Measurements from ENCODE around the gene MACF1.

MACF1 gene

DNA sequence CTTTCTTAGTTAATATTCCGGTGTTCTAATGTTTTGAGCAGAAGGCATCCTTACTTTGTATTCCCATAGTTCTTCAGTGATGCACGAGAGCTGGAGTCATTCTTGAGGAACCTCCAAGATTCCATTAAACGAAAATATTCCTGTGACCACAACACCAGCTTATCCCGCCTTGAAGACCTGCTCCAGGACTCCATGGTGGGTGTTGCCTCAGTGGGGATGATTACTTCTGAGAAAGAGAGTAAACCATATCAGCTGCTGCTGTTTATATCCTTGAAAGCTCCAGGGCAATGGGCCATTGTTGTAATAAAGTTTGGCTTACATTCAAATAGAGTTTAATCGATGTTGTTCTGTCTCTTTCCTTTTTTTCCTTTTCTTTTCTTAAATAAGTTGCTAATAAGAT is 93.1 kb downstream of the MACF1 start:
- DNase-seq (ENCODE audit: low read depth): no peak

DNA sequence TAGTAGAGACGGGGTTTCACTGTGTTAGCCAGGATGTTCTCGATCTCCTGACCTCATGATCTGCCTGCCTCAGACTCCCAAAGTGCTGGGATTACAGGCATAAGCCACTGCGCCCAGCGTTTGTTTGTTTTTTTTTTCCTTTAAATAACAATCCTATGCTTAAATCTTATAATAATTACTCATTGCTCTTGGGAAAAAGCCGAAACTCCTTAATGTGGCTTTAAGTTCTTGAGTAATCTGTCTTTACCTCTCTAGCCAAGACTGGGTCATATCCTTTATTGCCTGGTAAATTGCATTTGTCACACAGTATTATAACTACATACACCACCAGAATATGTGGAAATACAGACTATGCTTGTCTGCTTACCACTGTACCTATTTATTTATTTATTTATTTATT is 97.1 kb downstream of the MACF1 start:
- DNase-seq (ENCODE audit: low read depth): no peak

DNA sequence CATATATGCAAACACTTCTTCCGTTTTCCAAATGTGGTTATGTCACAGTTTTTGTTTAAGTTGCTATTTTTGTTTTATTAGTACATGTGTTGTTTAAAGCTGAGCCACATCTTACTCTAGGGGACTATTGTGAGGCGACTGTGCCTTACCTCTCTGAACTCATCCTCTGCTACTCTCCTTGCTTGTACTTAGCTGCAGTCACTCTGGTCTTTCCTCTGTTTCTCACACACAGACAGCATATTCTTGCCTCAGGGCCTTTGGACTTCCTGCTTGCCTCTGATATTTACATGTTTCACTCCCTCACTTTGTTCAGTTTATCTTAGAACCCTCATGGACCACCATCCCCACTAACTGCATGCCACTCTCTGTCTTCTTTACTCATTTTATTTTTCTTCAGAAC is 101.1 kb downstream of the MACF1 start:
- no peak for DNase-seq (ENCODE audit: low read depth)

DNA sequence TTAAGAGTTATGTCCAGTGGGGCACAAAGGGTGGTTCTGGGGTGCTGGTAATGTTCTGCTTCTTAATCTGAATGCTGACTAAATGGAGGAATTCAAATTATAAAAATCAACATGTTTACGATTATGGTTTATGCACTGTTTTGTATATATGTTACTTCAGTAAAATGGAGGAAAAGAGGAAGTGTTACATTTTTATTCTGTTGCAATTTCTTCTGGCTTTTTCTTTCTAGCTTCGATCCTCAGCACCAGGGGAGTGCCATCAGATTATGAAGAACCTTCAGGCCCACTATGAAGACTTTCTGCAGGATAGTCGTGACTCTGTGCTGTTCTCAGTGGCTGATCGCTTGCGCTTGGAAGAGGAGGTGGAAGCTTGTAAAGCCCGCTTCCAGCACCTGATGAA is 105.5 kb downstream of the MACF1 start:
- DNase-seq (ENCODE audit: low read depth): no peak

DNA sequence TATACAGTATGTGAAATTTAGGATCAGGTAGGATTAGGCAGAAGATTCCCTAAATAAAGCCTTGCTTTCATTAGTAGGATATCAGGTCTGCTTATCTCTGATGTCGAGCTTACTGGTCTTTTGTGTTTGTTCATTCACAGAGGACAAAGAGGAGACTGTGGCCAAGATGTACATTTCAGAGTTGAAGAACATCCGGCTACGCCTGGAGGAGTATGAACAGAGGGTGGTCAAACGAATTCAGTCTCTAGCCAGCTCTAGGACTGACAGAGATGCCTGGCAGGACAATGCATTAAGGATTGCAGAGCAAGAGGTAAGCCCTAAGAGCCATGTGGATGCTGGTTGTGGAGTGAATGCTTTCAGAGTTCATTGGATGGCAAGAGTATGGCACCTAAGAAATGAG is 106.2 kb downstream of the MACF1 start:
- DNase-seq (ENCODE audit: low read depth): no peak

DNA sequence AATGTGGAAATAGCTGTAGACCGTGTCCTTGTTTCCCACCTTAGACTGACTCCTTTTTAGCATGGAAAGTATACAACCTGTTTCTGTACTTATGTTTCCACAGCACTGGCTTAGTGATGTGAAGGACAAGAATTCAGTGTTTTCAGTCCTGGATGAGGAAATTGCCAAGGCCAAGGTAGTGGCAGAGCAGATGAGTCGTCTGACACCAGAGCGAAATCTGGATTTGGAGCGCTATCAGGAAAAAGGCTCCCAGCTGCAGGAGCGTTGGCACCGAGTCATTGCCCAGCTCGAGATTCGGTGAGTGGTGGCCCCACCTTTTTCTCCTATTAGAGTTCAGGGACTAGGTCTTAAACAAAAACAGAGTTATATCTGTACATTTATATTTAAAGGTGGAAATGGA is 112.6 kb downstream of the MACF1 start:
- no peak for DNase-seq (ENCODE audit: low read depth)

DNA sequence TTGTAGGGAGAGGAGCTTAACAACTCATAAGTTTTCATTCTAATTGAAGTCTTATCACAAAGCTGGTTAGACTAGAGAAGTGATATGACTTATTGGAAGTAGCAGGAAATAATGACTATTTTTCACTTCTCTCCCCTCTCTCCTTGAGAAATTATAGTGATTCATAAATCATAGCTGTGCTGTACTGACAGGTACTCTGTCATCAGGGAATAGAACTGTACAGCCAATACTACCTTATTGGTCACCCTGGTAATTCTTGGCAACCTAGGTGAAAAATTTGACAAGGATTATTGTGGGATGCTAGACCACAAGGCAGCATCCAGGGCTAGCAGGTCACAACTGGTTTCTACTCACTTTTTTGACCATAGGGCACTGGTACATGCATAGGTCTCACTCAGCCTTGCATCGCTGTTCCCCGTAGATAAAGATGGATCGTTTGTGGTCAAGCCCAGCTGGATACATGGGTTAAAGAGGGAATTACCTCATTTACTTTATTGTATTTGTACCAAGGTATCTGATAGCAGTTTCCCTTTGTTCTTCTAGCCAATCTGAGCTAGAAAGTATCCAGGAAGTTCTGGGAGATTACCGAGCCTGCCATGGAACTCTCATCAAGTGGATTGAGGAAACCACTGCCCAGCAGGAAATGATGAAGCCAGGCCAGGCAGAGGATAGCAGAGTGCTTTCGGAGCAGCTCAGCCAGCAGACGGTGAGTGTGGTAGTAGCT is 113.6 kb downstream of the MACF1 start:
- no peak for DNase-seq (ENCODE audit: low read depth)

DNA sequence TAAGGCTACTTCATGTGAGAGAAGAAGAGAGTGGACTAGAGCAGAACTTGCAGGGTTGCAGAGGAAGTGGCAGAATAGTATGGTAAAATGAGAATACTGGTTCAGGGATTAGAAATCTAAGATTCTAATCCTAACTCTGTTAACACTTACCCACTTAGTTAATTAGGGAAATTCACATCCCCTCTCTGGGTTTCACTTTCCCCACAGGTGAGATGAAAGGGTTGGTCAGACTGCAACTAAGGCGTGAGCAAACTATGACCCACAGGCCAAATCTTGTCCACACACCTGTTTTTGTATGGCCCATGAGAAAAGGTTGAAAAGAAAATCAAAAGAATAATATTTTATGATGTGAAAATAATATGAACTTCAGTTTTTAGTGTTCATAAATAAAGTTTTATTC is 117.5 kb downstream of the MACF1 start:
- DNase-seq (ENCODE audit: low read depth): no peak

DNA sequence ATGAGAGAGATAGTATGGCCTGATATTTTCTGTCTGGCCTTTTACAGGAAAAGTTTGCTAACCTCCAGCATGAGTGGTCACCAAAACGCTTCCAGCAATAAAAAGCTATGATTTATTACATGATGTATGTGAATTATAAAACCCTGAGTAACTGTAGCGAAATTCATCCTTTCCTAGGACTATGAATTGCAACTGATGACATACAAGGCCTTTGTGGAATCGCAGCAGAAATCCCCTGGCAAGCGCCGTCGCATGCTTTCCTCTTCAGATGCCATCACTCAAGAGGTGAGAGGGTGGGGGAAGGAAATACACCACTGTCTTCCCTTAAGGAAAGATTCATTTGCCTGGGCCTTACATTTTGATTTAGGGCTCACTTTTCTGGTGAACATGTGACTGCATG is 117.9 kb downstream of the MACF1 start:
- no peak for DNase-seq (ENCODE audit: low read depth)

DNA sequence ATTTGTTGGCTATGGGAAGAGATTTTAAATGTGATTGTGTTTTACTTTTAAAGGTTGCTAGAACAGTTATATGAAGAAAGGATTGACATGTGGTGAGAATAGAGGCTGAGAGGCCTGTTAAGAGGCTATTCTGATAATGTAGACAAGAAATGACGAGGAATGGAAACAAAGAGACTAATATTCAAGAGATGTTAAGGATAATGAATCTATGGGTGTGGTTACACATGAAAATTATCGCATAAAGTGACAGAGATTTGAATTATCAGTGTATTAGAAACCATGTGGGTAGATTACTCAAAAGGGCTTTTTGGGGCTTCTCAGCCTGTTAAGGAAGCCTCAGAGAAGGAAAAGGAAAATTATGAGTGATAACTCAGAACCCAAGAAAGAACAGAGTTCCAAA is 120.4 kb downstream of the MACF1 start:
- DNase-seq (ENCODE audit: low read depth): no peak

DNA sequence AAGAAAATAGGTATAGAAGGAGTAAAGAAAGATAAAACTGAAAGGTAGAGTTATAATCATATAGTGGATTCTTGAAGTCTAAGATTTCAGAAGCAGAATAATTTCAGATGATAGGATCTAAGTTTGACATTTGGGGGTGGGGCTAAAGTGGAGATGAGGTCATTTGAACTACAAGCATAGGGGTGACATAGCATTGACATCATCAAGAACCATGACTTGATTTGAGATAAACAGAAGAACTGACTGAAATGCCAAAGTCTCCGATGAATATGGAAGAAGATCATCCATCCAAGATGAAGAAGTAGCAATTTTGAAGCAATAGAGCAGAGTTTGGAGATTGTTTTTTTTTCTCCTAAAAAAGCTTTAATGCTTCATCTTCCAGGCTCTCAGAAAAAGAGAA is 122.3 kb downstream of the MACF1 start:
- DNase-seq (ENCODE audit: low read depth): no peak

DNA sequence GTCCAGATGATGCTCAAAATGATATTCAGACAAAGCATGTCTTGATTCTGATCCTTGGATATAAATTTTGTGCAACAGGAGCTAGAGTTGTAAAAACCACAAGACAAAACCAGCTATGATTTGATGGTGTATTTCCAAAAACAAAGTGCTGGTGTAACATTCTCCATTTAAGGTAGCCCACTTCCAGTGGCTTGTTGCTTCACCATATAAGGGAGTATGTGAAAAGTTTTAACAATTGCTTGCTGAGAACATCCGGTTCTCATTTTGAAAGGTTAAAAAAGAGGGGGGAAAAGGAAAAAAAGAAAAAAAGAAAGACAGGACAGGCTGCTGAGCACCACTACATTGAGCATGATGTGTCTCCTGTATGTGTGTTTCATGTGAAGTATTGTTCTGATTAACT is 123.6 kb downstream of the MACF1 start:
- DNase-seq (ENCODE audit: low read depth): no peak

DNA sequence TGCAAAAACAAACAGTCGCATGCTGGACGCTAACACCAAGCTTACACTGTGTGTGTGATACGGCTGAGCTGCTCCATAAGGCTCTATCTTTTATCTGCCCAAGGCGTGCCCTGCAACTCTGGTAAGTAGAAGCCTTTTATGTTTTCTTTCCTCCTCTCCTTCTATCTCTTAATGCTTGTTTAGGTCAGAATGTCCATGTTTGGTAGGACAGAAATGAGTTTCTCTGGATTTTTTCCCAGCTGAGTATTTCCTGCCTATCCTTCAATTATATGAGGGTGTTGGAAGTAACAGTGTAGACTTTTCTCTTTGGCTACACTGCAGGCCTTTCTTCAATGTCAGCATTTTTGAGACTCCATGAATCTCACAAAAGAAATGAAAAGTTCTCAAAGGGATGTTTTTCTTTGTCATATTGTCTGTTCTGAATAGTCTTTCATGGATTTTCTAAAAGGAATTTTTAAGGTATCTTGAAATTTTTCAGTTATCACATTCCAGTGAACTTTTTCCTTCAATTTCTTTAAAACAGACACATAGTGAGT is 124.2 kb downstream of the MACF1 start:
- no peak for DNase-seq (ENCODE audit: low read depth)

DNA sequence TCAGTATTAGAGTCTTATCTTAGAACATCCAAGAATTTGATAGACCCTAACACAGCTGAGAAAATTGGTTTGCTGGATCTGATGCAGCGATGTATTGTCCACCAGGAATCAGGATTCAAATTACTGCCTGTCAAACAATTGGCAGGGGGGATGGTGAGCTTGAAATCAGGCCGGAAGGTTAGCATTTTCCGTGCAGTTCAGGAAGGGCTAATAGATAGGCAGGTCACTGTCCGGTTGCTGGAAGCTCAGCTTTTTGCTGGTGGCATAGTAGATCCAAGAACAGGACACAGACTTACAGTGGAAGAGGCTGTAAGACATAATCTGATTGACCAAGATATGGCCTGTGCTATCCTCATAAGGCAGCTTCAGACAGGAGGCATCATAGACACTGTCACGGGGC is 127.2 kb downstream of the MACF1 start:
- DNase-seq (ENCODE audit: low read depth): no peak

DNA sequence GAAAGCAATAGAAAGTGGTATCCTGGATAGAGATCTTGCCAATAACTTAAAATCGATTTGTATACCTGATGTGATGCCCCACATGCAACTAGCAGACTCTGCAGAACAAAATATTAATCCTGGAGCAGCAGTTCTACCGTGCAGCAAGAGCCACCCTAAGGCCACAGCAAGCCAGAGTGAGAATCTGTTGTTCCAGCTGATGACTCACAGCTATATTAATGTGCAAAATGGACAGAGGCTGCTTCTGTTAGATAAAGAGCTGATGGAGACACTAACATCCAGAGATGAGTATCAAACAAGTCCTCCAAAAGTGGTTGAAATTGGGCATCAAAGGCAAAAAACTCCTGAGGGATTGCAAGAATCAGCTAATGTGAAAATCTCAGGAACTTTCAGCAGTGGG is 127.8 kb downstream of the MACF1 start:
- no peak for DNase-seq (ENCODE audit: low read depth)

DNA sequence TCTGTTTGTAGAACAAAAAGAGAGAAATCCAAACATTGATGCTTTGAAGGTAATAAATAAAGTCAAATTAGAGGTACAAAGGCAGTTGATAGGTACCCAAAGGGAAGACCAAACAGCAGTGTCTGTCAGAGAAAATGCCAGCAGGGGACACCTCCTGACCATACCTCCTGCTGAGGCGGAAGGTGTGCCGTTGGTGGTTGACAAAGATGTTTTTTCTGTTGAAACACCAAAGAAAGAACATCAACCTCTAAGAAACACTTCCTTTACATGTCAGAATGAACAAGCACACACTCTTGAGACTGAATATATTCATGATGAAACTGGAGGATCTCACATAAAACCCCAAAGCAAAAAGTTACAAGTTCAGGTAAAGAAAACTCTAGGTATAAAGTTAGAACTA is 128.3 kb downstream of the MACF1 start:
- DNase-seq (ENCODE audit: low read depth): no peak

DNA sequence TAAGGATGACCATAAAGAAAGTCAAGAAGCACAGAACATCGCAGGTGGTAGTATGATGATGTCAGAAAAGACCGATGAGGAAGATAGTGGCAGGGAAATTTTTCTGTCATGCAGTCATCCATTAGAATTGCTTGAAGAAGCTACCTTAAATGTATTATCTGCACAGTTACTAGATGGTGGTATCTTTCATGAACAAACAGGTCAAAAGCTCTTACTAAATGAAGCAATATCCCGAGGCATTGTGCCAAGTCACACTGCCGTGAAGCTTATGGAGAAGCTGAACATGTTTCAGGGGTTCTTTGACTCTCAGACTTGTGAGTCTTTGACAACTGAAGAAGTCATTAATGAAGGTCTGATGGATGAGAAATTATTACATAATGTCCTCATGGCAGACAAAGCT is 128.8 kb downstream of the MACF1 start:
- DNase-seq (ENCODE audit: low read depth): no peak

DNA sequence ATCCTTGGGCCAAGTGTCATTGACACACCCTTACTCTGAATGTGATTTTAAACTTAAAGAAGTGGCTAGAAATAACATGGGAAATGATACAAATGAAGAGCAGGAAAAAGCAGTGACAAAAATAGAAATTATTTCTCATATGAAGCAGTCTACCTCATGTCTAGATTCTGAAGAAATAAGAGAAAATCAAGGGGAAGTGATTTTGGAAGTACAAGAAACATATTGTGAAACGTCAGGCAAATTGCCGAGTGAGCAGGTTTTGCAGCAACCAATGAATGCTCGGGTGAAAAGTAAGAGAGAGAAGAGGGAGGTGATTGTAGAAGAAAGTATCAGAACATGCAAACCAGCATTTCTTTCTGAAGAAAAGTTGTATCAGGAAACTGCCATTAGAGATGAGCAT is 130.7 kb downstream of the MACF1 start:
- DNase-seq (ENCODE audit: low read depth): no peak

DNA sequence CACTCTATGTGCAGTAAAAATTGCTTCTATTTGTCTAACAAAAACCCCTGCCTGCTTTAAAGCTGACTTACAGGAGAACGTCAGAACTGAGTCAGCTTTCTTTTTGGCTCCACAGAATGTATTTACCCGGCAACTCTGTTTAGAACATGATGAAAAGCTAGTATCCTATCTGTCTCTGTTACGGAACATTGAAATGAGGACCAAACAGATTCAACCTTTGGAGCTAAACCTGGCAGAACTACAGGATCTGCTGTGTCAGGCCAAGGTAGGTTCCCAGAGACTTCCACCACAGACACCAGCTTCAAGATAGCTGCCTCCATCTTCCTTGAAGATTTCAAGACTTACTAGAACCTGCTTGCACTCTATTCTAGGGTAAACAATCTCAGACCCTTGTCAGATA is 132.6 kb downstream of the MACF1 start:
- DNase-seq (ENCODE audit: low read depth): no peak

DNA sequence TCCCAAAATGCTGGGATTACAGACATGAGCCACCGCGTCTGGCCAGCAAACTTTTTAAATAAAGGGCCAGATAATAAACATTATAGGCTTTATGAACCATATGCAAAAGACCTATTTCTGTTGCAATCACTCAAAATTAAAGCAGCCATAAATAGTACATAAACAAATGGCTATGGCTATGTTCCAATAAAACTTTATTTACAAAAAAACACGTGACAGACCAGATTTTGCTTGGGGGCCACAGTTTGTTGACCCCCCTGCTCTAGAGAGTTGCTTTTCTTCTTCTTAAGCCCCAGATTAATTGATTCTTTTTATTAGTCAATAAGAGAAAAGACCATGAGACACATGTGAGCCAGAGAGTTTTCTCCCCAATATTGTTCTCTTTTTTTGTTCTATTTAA is 138.3 kb downstream of the MACF1 start:
- DNase-seq (ENCODE audit: low read depth): no peak

DNA sequence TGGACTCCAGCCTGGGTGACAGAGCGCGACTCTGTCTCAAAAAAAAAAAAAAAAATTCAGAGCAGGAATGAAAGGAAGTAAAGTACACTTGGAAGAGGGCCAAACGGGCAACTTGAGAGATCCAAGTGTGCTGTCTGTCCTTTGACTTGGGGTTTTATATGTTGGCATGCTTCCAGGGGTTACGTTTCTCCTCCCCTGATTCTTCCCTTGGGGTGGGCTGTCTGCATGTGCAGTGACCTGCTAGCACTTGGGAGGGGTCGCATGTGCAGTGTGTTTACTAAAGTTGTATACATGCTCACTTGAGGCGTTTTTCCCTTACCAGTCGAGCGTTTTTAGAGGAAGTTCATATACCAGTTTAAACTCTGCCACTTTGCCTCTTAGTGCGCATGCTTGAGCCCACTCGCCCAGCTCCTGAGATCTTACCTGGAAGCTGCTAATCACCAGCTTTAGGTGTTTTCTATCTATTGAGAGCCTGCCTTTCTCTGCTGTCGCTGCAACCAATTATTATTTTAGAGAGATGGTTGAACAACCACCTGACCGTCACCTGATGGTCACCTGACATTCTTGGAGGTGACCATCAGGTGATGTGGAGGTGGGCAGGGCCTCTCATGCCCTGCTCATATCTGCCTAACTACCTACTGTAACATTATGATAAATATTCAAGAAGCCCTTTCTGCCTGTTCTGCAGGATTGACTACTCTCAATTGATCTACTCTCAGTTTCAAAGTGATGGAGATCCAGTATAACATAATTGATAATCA is 140.1 kb downstream of the MACF1 start:
- DNase-seq (ENCODE audit: low read depth): no peak

DNA sequence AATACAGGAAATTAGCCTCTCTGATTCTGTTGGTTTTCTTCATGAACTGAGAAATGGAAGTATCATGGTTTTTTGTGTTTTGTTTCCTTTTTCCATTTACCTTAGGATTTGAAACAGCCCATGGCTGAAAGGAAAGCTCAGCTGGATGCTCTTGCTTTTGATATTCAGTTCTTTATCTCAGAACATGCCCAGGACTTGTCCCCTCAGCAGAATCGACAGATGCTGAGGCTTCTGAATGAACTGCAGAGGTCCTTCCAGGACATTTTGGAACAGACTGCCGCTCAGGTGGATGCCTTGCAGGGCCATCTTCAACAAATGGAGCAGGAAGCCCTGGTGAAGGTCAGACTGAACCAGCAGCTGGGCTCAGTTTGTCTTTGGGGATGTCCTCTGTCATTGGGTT is 142.4 kb downstream of the MACF1 start:
- no peak for DNase-seq (ENCODE audit: low read depth)

DNA sequence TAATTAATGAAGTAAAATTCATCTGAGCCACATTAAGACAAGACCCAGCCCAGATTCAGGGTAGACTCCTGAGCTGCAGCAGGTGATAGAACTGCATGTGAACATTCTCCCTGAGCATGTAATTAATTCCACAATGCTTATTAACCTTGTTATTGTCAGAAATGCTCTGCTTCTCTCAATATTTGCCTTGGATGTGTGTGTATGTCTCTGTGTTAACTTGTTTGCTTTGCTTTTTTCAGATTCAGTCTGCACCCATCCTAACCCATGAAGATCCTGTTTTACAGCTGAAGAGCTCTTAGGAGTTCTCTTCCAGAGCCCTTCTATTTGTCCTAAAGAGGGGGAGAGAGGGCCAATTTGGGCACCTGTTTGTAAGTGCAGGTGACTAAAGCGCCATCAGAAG is 143.8 kb downstream of the MACF1 start:
- DNase-seq (ENCODE audit: low read depth): no peak

DNA sequence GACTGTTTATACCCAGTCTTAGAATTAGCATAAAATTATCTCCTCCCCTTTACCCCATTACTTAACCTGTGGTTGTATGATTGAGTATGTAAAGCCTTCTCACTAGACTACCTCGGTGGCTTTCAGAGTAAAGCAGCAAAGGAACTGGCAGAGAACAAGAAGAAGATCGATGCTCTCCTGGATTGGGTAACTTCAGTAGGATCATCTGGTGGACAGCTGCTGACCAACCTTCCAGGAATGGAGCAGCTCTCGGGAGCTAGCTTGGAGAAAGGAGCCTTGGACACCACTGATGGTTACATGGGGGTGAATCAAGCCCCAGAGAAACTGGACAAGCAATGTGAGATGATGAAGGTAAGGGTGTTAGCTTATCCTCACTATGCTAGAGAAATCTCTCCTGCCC is 148.4 kb downstream of the MACF1 start:
- no peak for DNase-seq (ENCODE audit: low read depth)
